A549 (cell line): Measurements from ENCODE around the gene DISC1. TPM values are rescaled to one million over a fixed set of nuclear protein-coding genes. Genes with fewer than 3 reads are reported as not detected.

ENCODE experiments used
- ATAC-seq, 2 experiments: fragments of 200-7000 bp in 1 of 2; fragments of >200 bp in 1 of 2; cut with Nextera tagmentation in 1 of 2; cut with Tn5 transposase in 1 of 2; 3 replicates each; pipeline versions ENCODE4 v1.8.0 to v1.9.1; 2018 to 2020; ENCODE audit warnings: mild to moderate bottlenecking in 1 of 2, moderate library complexity in 1 of 2
- CTCF ChIA-PET: fragments of 300-600 bp; sonication (Branson Sonifier 250); formaldehyde crosslinking; extraction: SDS; loops from one replicate; lab custom pipeline; 2021; ENCODE audit warnings: antibody characterized with exemption, inconsistent platforms; lab: Yijun Ruan, JAX
- POLR2A ChIA-PET: fragments of 350-600 bp; formaldehyde crosslinking; extraction: SDS; loops from one replicate; lab custom pipeline; 2021; ENCODE audit warnings: antibody characterized with exemption, inconsistent platforms; lab: Yijun Ruan, JAX
- DNase-seq, 2 experiments: peaks; one replicate each; pipeline versions ENCODE4 v3.0.0 to v3.0.0-alpha.2; 2011 to 2016; ENCODE audit warnings: low read depth in 1 of 2, low spot score in 1 of 2
- FAIRE-seq: peaks from 2 replicates; lab custom pipeline; 2011; peaks lifted over from hg19 to GRCh38; lab: Jason Lieb, UNC
- H3K27ac ChIP-seq, 2 experiments: fragments of >200 bp; sonication (Bioruptor Twin); formaldehyde crosslinking; 3 replicates each; pipeline ENCODE4 v1.5.1; 2016 to 2017
- H3K4me1 ChIP-seq: fragments of >200 bp; sonication (Bioruptor Twin); formaldehyde crosslinking; 3 replicates; pipeline ENCODE4 v1.6.1; 2016
- H3K4me2 ChIP-seq: fragments of >200 bp; sonication (Bioruptor Twin); formaldehyde crosslinking; 3 replicates; pipeline ENCODE4 v1.6.1; 2016
- H3K4me3 ChIP-seq: fragments of >200 bp; sonication (Bioruptor Twin); formaldehyde crosslinking; 3 replicates; pipeline ENCODE4 v1.5.1; 2016
- H3K9me3 ChIP-seq: fragments of >200 bp; sonication (Bioruptor Twin); formaldehyde crosslinking; 3 replicates; pipeline ENCODE4 v1.6.1; 2016
- HES2 ChIP-seq: fragments of >200 bp; sonication (Bioruptor Twin); formaldehyde crosslinking; IDR thresholded peaks from 2 replicates; pipeline ENCODE4 v1.6.1; 2016
- HOXB5 ChIP-seq: fragments of 250-450 bp; sonication (Bioruptor Pico); IDR thresholded peaks from 2 replicates; pipeline ENCODE4 v1.5.0; 2020; ENCODE audit warnings: mild to moderate bottlenecking, moderate library complexity
- JUN ChIP-seq, 2 experiments: fragments of >200 bp; sonication (Bioruptor Twin); formaldehyde crosslinking; IDR thresholded peaks; 2 replicates in 1 of 2; 3 replicates in 1 of 2; pipeline ENCODE4 v1.6.1; 2016 to 2017
- KDM5A ChIP-seq: fragments of 200-600 bp; sonication (generic); IDR thresholded peaks from 2 replicates; pipeline ENCODE4 v1.6.1; 2016; ENCODE audit warnings: antibody characterized with exemption, mild to moderate bottlenecking
- NPAS2 ChIP-seq: fragments of 250-450 bp; sonication (Bioruptor Pico); IDR thresholded peaks from 2 replicates; pipeline ENCODE4 v1.8.0; 2022; ENCODE audit warnings: mild to moderate bottlenecking, moderate library complexity, borderline replicate concordance
- PHF8 ChIP-seq: fragments of 200-600 bp; sonication (generic); IDR thresholded peaks from 2 replicates; pipeline ENCODE4 v1.6.1; 2016; ENCODE audit warnings: low read depth, mild to moderate bottlenecking, antibody characterized with exemption, moderate library complexity, borderline replicate concordance
- POLR2A ChIP-seq: IDR thresholded peaks from 2 replicates; pipeline ENCODE4 v1.6.1; 2012; ENCODE audit warnings: mild to moderate bottlenecking, low read length
- RARB ChIP-seq: fragments of 250-450 bp; sonication (Bioruptor Pico); IDR thresholded peaks from 2 replicates; pipeline ENCODE4 v1.8.0; 2021; ENCODE audit warnings: mild to moderate bottlenecking, moderate library complexity
- RFX5 ChIP-seq: fragments of 450-650 bp; IDR thresholded peaks from 2 replicates; pipeline ENCODE4 v1.7.1; 2014; ENCODE audit warnings: antibody characterized with exemption, mild to moderate bottlenecking, moderate library complexity
- RNF2 ChIP-seq: fragments of 200-600 bp; sonication (generic); IDR thresholded peaks from 2 replicates; pipeline ENCODE4 v1.6.1; 2016; ENCODE audit warnings: low read depth, mild to moderate bottlenecking, antibody characterized with exemption, moderate library complexity, borderline replicate concordance
- SMC3 ChIP-seq: fragments of >200 bp; sonication (Bioruptor Twin); formaldehyde crosslinking; IDR thresholded peaks from 3 replicates; pipeline ENCODE4 v1.6.1; 2018; ENCODE audit warnings: inconsistent platforms
- SREBF2 ChIP-seq: fragments of 450-650 bp; IDR thresholded peaks from 2 replicates; pipeline ENCODE4 v1.6.1; 2014; ENCODE audit warnings: mild to moderate bottlenecking, moderate library complexity
- ZC3H11A ChIP-seq: fragments of 450-650 bp; IDR thresholded peaks from 2 replicates; pipeline ENCODE4 v1.6.1; 2014; ENCODE audit warnings: antibody characterized with exemption, mild to moderate bottlenecking
- WGBS: methylation state at CpG from one replicate; pipeline ENCODE4 v1.1.6; 2017; ENCODE audit errors: missing lambda C conversion rate; 5-methylcytosine and 5-hydroxymethylcytosine counted together
- polyA plus RNA-seq, 4 experiments: library from polyadenylated mRNA; depleted of rRNA in 3 of 4; stranded (reverse); fragments of >200 nt; fragmentation: RNase III in 1 of 4; extraction: RNeasy Plus Mini Kit Qiagen cat#74134 plus additional on column Dnase treatment in 1 of 4; gene quantifications; 2 replicates in 3 of 4; 3 replicates in 1 of 4; pipeline ENCODE4 v1.2.3, GENCODE V29; 2011 to 2017
- TF ChIP-seq, protein P1 (sequence below): IDR thresholded peaks from 2 replicates; pipeline ENCODE4 v1.6.1; 2012
- TF ChIP-seq, protein P2 (sequence below): fragments of >200 bp; sonication (Bioruptor Twin); formaldehyde crosslinking; IDR thresholded peaks from 3 replicates; pipeline ENCODE4 v1.5.1; 2016
- TF ChIP-seq, protein P3 (sequence below): fragments of 200-600 bp; sonication (generic); IDR thresholded peaks from 2 replicates; pipeline ENCODE4 v1.6.1; 2016; ENCODE audit warnings: antibody characterized with exemption, mild to moderate bottlenecking, moderate library complexity
- TF ChIP-seq, protein P4 (sequence below): fragments of 450-650 bp; IDR thresholded peaks from 2 replicates; pipeline ENCODE4 v1.6.1; 2014; ENCODE audit warnings: antibody characterized with exemption

Gene DISC1
- polyA plus RNA-seq, 2 of the 4 experiments (the other 2 are of a cell fraction), result 0.39 to 0.74 TPM

GRCh38 chr1:231722356-231722755 is 95.8 kb downstream of the DISC1 start (continued):
- no peak for TF ChIP-seq KDM5A
- TF ChIP-seq SREBF2, result no peak
- TF ChIP-seq, all 56 proteins: peak for 0

DNA sequence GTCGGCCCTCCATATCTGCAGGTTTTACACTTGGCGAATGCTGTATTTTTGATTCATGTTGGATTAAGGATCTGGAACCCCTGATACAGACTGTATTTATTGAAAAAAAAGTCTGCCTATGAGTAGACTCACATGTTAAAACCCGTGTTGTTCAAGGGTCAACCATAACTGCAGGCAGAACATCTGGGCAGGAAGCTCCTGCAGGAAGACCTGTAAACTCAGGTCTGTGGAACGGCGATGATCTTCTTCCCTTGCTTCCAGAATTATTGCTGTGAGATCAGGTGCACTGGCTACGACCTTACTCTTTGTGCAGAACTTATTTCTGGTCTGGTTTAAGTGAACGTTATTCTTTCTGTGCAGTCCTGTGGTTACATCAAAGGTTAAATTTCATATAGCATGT is 96.6 kb downstream of the DISC1 start:
- no peak overlapping the region for H3K4me2 ChIP-seq
- H3K27ac ChIP-seq, result no peak overlapping the region
- FAIRE-seq, result no peak
- CTCF ChIA-PET, result interaction anchor here (1.0 kb wide), 1 partner anchor 905 kb away, joined by 3 read pairs; no protein-coding TSS in a partner anchor
- POLR2A ChIA-PET, result no interaction called here
- WGBS, result 58% methylated on average over 7 of the region's 7 CpGs
- TF ChIP-seq ZC3H11A, result no peak
- TF ChIP-seq HES2, result no peak
- TF ChIP-seq, protein P1, sequence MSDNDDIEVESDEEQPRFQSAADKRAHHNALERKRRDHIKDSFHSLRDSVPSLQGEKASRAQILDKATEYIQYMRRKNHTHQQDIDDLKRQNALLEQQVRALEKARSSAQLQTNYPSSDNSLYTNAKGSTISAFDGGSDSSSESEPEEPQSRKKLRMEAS, result no peak
- DNase-seq, result no peak
- no peak for ATAC-seq
- H3K9me3 ChIP-seq, result no peaks in the 10 kb centered on the region
- H3K4me1 ChIP-seq, result no peaks in the 10 kb centered on the region
- no peak overlapping the region for H3K4me3 ChIP-seq

DNA sequence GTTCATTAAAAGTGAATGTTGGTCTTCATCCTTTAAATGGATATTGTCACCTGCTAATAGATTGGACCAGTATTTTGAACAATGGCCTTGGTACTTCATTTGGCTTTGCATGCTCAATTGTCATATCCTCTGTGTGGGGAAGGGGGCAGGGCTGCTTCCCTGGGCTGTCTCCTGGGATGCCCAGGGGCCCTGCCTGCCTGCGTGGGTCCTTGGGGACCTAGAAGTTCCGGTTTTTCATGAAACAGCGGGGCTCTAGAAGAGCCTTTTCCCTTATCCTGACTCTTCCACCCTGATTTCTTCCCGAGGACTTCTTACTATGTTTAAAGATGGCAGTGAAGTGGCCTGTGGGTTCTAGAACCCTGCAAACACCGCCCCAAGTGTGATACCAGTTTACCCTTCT is 97.5 kb downstream of the DISC1 start:
- Histone ChIP-seq H3K27ac (no peak overlapping the region), H3K4me1 (no peaks in the 10 kb centered on the region), H3K4me2 (no peak overlapping the region), H3K9me3 (no peaks in the 10 kb centered on the region), H3K4me3 (no peak overlapping the region)
- FAIRE-seq (no peak), ATAC-seq (no peak), DNase-seq (no peak)
- ChIA-PET POLR2A (no interaction called here), CTCF (interaction anchor here (0.6 to 2.0 kb wide), 4 partner anchors 15 to 1421 kb away, joined by 3 to 10 read pairs (median 4); no protein-coding TSS in a partner anchor)
- 43% methylated on average over 5 of the region's 5 CpGs for WGBS
- TF ChIP-seq JUN (IDR thresholded peaks at IDR 0.05) (no peak), HOXB5 (CRISPR knock-in tag) (no peak), RFX5 (no peak), NPAS2 (CRISPR knock-in tag) (no peak), RNF2 (no peak), PHF8 (no peak), RARB (CRISPR knock-in tag) (no peak), SMC3 (no peak), SREBF2 (no peak), POLR2A (no peak)
- TF ChIP-seq, protein P2, sequence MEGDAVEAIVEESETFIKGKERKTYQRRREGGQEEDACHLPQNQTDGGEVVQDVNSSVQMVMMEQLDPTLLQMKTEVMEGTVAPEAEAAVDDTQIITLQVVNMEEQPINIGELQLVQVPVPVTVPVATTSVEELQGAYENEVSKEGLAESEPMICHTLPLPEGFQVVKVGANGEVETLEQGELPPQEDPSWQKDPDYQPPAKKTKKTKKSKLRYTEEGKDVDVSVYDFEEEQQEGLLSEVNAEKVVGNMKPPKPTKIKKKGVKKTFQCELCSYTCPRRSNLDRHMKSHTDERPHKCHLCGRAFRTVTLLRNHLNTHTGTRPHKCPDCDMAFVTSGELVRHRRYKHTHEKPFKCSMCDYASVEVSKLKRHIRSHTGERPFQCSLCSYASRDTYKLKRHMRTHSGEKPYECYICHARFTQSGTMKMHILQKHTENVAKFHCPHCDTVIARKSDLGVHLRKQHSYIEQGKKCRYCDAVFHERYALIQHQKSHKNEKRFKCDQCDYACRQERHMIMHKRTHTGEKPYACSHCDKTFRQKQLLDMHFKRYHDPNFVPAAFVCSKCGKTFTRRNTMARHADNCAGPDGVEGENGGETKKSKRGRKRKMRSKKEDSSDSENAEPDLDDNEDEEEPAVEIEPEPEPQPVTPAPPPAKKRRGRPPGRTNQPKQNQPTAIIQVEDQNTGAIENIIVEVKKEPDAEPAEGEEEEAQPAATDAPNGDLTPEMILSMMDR, result no peak
- TF ChIP-seq, protein P3, sequence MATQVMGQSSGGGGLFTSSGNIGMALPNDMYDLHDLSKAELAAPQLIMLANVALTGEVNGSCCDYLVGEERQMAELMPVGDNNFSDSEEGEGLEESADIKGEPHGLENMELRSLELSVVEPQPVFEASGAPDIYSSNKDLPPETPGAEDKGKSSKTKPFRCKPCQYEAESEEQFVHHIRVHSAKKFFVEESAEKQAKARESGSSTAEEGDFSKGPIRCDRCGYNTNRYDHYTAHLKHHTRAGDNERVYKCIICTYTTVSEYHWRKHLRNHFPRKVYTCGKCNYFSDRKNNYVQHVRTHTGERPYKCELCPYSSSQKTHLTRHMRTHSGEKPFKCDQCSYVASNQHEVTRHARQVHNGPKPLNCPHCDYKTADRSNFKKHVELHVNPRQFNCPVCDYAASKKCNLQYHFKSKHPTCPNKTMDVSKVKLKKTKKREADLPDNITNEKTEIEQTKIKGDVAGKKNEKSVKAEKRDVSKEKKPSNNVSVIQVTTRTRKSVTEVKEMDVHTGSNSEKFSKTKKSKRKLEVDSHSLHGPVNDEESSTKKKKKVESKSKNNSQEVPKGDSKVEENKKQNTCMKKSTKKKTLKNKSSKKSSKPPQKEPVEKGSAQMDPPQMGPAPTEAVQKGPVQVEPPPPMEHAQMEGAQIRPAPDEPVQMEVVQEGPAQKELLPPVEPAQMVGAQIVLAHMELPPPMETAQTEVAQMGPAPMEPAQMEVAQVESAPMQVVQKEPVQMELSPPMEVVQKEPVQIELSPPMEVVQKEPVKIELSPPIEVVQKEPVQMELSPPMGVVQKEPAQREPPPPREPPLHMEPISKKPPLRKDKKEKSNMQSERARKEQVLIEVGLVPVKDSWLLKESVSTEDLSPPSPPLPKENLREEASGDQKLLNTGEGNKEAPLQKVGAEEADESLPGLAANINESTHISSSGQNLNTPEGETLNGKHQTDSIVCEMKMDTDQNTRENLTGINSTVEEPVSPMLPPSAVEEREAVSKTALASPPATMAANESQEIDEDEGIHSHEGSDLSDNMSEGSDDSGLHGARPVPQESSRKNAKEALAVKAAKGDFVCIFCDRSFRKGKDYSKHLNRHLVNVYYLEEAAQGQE, result no peak
- TF ChIP-seq, protein P4, sequence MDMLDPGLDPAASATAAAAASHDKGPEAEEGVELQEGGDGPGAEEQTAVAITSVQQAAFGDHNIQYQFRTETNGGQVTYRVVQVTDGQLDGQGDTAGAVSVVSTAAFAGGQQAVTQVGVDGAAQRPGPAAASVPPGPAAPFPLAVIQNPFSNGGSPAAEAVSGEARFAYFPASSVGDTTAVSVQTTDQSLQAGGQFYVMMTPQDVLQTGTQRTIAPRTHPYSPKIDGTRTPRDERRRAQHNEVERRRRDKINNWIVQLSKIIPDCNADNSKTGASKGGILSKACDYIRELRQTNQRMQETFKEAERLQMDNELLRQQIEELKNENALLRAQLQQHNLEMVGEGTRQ, result no peak
